ENCODE results near the gene IMPACT. TPM values are rescaled to one million over a fixed set of nuclear protein-coding genes. Genes with fewer than 3 reads are reported as not detected.

The IMPACT gene
- total RNA-seq, 3 donors from 2014 or later: 29.0 to 33.7 (median 30.2) TPM

DNA sequence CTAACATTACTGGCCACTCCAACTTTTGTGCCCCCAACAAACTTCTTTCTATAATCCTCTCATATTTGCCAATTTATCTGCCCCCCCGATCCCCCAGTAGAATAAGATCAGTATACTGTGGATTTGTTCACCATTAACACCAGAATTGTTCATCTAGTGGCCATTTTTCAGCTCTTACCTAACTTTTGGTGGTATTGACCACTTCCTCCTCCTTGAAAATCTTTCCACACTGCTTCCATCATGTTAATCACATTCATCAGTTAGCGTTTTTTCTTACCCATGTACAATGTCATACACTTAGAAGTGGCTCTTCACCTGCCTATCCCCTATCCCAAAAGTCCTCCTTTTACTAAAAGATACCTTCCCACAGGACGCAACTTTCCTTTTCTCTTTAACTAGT, 6.1 kb downstream of the IMPACT start:
- Histone ChIP-seq H3K27ac (no peak overlapping the region), H3K9me3 (no peaks in the 10 kb centered on the region), H3K27me3 (no peaks in the 10 kb centered on the region), H3K36me3 (no peaks in the 10 kb centered on the region), H3K4me3 (no peak overlapping the region), H3K4me1 (peaks cover 0 to under 1% of the 10 kb centered on the region in 2 donors)
- no peak for DNase-seq (ENCODE audit: low spot score in 2 of 2)
- intact Hi-C loops (cut with DNase I; ENCODE audit: low total_unique reads): no loop called here
- TF ChIP-seq, protein P1, sequence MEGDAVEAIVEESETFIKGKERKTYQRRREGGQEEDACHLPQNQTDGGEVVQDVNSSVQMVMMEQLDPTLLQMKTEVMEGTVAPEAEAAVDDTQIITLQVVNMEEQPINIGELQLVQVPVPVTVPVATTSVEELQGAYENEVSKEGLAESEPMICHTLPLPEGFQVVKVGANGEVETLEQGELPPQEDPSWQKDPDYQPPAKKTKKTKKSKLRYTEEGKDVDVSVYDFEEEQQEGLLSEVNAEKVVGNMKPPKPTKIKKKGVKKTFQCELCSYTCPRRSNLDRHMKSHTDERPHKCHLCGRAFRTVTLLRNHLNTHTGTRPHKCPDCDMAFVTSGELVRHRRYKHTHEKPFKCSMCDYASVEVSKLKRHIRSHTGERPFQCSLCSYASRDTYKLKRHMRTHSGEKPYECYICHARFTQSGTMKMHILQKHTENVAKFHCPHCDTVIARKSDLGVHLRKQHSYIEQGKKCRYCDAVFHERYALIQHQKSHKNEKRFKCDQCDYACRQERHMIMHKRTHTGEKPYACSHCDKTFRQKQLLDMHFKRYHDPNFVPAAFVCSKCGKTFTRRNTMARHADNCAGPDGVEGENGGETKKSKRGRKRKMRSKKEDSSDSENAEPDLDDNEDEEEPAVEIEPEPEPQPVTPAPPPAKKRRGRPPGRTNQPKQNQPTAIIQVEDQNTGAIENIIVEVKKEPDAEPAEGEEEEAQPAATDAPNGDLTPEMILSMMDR (IDR thresholded peaks at IDR 0.05): no peak
- TF ChIP-seq POLR2A (IDR thresholded peaks at IDR 0.05) (no peak), POLR2AphosphoS5 (IDR thresholded peaks at IDR 0.05) (no peak)

DNA sequence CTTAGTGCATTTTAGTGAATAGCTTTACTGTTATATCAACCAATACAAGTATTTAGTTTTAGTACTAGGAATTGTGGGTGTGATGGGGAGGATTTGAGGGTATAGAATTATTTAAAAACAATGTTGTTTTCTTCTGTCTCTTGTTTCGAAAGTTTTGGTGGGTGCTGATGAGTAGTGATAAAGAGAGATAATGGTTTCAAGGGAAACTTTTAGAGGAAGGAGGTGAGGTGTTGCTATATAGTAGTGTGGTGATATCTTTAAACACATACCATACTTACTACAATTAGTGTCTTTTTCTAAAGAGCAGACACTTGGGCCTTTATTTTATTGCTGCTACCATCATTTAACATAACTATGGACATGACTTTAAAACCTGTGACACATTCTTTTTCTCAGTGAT, 10.5 kb downstream of the IMPACT start:
- Histone ChIP-seq H3K4me1 (no peaks in the 10 kb centered on the region), H3K27ac (no peak overlapping the region), H3K36me3 (no peaks in the 10 kb centered on the region), H3K4me3 (no peak overlapping the region), H3K9me3 (no peaks in the 10 kb centered on the region), H3K27me3 (no peaks in the 10 kb centered on the region)
- TF ChIP-seq POLR2AphosphoS5 (IDR thresholded peaks at IDR 0.05) (no peak), POLR2A (IDR thresholded peaks at IDR 0.05) (no peak)
- TF ChIP-seq, protein P1 (IDR thresholded peaks at IDR 0.05): no peak
- DNase-seq (ENCODE audit: low spot score in 2 of 2): no peak
- intact Hi-C loops (cut with DNase I; ENCODE audit: low total_unique reads): no loop called here

DNA sequence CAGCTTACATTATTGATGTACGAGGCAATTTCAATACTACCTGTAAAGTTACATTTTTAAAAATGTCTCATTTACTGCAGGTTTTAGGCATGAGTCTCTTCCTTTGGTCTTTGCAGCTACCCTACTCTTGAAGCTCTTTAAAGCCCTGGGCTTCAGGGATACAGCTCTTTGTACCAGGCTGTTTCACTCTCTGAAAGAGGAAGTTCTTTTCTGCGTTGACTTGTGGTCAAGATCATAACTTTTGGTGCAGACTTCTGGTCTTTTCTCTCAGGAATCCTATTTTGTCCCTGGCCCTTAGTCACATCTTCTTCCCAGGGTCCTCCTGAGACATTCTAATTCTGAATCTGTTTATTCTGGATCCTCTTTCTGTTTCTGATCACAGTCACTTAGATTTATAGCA, 17.4 kb downstream of the IMPACT start:
- TF ChIP-seq POLR2AphosphoS5 (IDR thresholded peaks at IDR 0.05): no peak
- no peak for TF ChIP-seq POLR2A (IDR thresholded peaks at IDR 0.05)
- TF ChIP-seq, protein P1 (IDR thresholded peaks at IDR 0.05): no peak
- DNase-seq (ENCODE audit: low spot score in 2 of 2): no peak
- Histone ChIP-seq H3K27me3 (no peaks in the 10 kb centered on the region), H3K4me3 (no peak overlapping the region), H3K9me3 (no peaks in the 10 kb centered on the region), H3K27ac (no peak overlapping the region), H3K4me1 (no peaks in the 10 kb centered on the region), H3K36me3 (no peaks in the 10 kb centered on the region)
- intact Hi-C loops (cut with DNase I; ENCODE audit: low total_unique reads): no loop called here

DNA sequence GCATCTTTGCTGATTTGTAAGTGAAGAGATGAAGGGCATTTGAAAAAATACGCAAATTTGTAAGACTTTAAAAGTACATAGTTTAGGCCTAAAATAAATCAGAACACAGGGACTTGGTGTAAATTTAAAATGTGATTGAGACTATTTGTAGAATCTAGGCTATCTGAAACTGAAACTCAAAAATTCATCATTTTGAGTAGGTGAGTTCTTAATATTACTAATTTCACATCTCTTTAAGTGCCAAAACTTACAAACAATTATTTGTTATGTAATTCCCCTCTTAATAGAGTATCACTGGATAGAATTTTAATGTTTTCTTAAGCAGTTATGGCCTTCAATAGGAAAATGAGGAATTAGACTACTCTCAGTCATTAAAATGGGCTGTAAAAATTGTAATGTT, 20.0 kb downstream of the IMPACT start:
- DNase-seq (ENCODE audit: low spot score in 2 of 2): no peak
- intact Hi-C loops (cut with DNase I; ENCODE audit: low total_unique reads): no loop called here
- TF ChIP-seq, protein P1 (IDR thresholded peaks at IDR 0.05): no peak
- TF ChIP-seq POLR2A (IDR thresholded peaks at IDR 0.05) (no peak), POLR2AphosphoS5 (IDR thresholded peaks at IDR 0.05) (no peak)
- Histone ChIP-seq H3K27ac (no peak overlapping the region), H3K27me3 (no peaks in the 10 kb centered on the region), H3K9me3 (no peaks in the 10 kb centered on the region), H3K4me1 (no peaks in the 10 kb centered on the region), H3K4me3 (no peak overlapping the region), H3K36me3 (no peaks in the 10 kb centered on the region)

- DNase-seq (ENCODE audit: low spot score in 2 of 2): no peak
- Histone ChIP-seq H3K36me3 (no peaks in the 10 kb centered on the region), H3K27ac (no peak overlapping the region), H3K27me3 (no peaks in the 10 kb centered on the region), H3K4me3 (no peak overlapping the region), H3K9me3 (no peaks in the 10 kb centered on the region), H3K4me1 (no peaks in the 10 kb centered on the region)
- intact Hi-C loops (cut with DNase I; ENCODE audit: low total_unique reads): no loop called here
- TF ChIP-seq, protein P1 (IDR thresholded peaks at IDR 0.05): no peak
- TF ChIP-seq POLR2A (IDR thresholded peaks at IDR 0.05) (no peak), POLR2AphosphoS5 (IDR thresholded peaks at IDR 0.05) (no peak)
Observed at GRCh38 chr18:24446953-24447538, 20.6 kb downstream of the IMPACT start.

Data from breast epithelium (tissue), 4 donors.